Naive B cell (primary cell): ENCODE results near the gene RYK. TPM values are rescaled to one million over a fixed set of nuclear protein-coding genes. Genes with fewer than 3 reads are reported as not detected.
A peak's percentile ranks its signal among the peaks of the same experiment; 100 is the strongest.
"Not testable (repeated sequence)": the region's sequence is repeated elsewhere in the genome, so short reads cannot be mapped to it uniquely, and the experiment has no call there.

Experiments
- ATAC-seq, 2 donors: fragments of 150-1000 bp; cut with Tn5 transposase; 2 replicates each; pipeline ENCODE4 v1.10.0; 2021; ENCODE audit warnings: low read depth in 2 of 2, mild to moderate bottlenecking in 2 of 2, moderate library complexity in 2 of 2
- DNase-seq: peaks from one replicate; pipeline ENCODE4 v3.0.0; 2022
- H3K27ac Mint-ChIP-seq, 6 donors: one replicate each; pipeline ENCODE4 v1.8.0; 2020 to 2022; ENCODE audit warnings: mild to moderate bottlenecking in 6 of 6, mixed read lengths in 6 of 6, moderate library complexity in 5 of 6, inconsistent platforms in 2 of 6
- H3K27me3 Mint-ChIP-seq, 3 donors: one replicate each; pipeline ENCODE4 v1.8.0; 2021 to 2022; ENCODE audit warnings: mixed read lengths in 3 of 3, mild to moderate bottlenecking in 1 of 3
- H3K36me3 Mint-ChIP-seq, 2 donors: one replicate each; pipeline ENCODE4 v1.8.0; 2020 to 2022; ENCODE audit warnings: mixed read lengths in 2 of 2, inconsistent platforms in 1 of 2, mild to moderate bottlenecking in 1 of 2
- H3K4me1 Mint-ChIP-seq, 3 donors: one replicate each; pipeline ENCODE4 v1.8.0; 2020 to 2022; ENCODE audit warnings: mixed read lengths in 3 of 3, inconsistent platforms in 1 of 3, mild to moderate bottlenecking in 1 of 3, moderate library complexity in 1 of 3
- H3K4me3 Mint-ChIP-seq, 8 donors: one replicate each; pipeline ENCODE4 v1.8.0; 2020 to 2022; ENCODE audit warnings: mild to moderate bottlenecking in 8 of 8, mixed read lengths in 8 of 8, moderate library complexity in 8 of 8, inconsistent platforms in 2 of 8
- H3K9me3 Mint-ChIP-seq, 7 donors: one replicate each; pipeline ENCODE4 v1.8.0; 2020 to 2022; ENCODE audit warnings: mixed read lengths in 7 of 7, mild to moderate bottlenecking in 5 of 7, inconsistent platforms in 2 of 7, moderate library complexity in 1 of 7
- polyA plus RNA-seq, 6 donors: library from polyadenylated mRNA; unstranded; fragments of 300-500 nt; fragmentation: Illumina TruSeq; gene quantifications; one replicate each; pipeline ENCODE4 v1.2.3, GENCODE V29; 2021; ENCODE audit warnings: low read depth in 6 of 6

The RYK gene
- polyA plus RNA-seq, 6 donors from 2014 or later = 3.7 to 14.2 (median 8.1) TPM

DNA sequence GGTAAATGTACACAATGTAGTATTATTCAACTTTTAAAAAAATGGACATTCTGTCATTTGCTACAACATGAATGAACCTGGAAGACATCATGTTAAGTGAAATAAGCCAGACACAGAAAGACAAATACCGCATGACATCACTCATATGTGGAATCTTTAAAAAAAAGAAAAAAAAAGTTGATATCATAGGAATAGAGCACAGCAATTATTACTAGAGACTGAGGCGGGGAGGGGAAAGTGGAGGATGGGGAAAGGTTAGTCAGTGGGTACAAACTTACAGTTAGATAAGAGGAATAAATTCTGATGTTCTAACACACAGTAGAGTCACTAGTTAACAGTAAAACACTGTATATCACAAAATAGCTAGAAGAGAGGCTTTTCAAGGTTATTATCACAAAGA is 22.2 kb downstream of the RYK start:
- H3K36me3 Mint-ChIP-seq = no peaks in the 10 kb centered on the region
- ATAC-seq = no peak

GRCh38 chr3:134228035-134228434 is 22.6 kb downstream of the RYK start:
- H3K36me3 Mint-ChIP-seq = no peaks in the 10 kb centered on the region
- DNase-seq = no peak
- H3K27ac Mint-ChIP-seq = peak overlapping the region in 2 of 6 donors; percentile 4 to 28
- H3K9me3 Mint-ChIP-seq = no peaks in the 10 kb centered on the region
- peaks cover 33 to 70% (median 59%) of the 10 kb centered on the region in 3 donors for H3K4me1 Mint-ChIP-seq
- no peak for ATAC-seq
- H3K27me3 Mint-ChIP-seq = no peaks in the 10 kb centered on the region
- peak overlapping the region in 1 of 8 donors; percentile 9 for H3K4me3 Mint-ChIP-seq

More for the DNA sequence above, 22.2 kb downstream of the RYK start:
- Mint-ChIP-seq H3K4me3 (no peak overlapping the region), H3K9me3 (no peaks in the 10 kb centered on the region), H3K4me1 (peaks cover 33 to 69% (median 58%) of the 10 kb centered on the region in 3 donors), H3K27ac (peak overlapping the region in 1 of 6 donors; percentile 4), H3K27me3 (no peaks in the 10 kb centered on the region)
- DNase-seq = no peak

DNA sequence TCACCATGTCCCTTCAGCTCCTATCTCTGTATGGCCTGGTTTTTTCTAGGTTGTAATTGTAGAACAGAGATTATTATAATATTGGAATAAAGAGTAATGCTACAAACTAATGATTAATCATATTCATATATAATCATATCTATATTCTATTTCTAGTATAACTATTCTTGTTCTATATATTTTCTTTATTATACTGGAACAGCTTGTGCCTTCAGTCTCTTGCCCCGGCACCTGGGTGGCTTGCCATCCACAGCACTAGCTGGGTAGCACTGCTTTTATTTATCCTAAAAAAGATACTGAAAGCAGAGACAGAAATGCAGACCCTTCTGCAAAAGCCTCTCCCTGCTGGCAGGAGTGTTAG is 25.9 kb downstream of the RYK start:
- not testable (repeated sequence) for DNase-seq, H3K27me3 Mint-ChIP-seq, H3K9me3 Mint-ChIP-seq, H3K27ac Mint-ChIP-seq, ATAC-seq, H3K4me3 Mint-ChIP-seq, H3K36me3 Mint-ChIP-seq
- peaks cover 21 to 42% (median 42%) of the 10 kb centered on the region in 3 donors for H3K4me1 Mint-ChIP-seq

- no peak for DNase-seq
- H3K4me3 Mint-ChIP-seq = no peak overlapping the region
- ATAC-seq = no peak
- H3K36me3 Mint-ChIP-seq = no peaks in the 10 kb centered on the region
- no peak overlapping the region for H3K27ac Mint-ChIP-seq
- H3K9me3 Mint-ChIP-seq = no peaks in the 10 kb centered on the region
- H3K4me1 Mint-ChIP-seq = peaks cover 7 to 29% (median 25%) of the 10 kb centered on the region in 3 donors
- H3K27me3 Mint-ChIP-seq = no peaks in the 10 kb centered on the region
Observed at GRCh38 chr3:134222835-134223234, 27.8 kb downstream of the RYK start.

DNA sequence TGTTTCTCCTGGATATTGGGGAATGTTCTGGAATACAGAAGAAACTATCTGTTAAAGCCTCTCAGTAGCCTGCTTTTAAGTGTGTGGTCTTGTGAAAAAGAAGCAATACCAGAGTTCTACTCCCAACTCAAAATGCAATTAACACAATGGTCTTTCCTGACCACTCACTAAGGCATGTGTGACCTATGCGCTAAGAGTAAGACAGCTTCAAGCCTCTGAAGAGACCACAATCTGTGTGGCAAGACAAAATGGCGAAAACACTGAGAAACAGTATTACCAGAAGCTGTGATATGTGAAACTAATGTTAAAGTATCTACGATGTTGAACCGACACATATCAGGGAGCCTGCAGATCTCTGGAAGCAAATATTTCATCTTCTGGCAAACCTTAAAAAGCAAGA is 33.8 kb downstream of the RYK start:
- Mint-ChIP-seq H3K4me1 (peaks cover 18 to 25% (median 20%) of the 10 kb centered on the region in 3 donors), H3K36me3 (no peaks in the 10 kb centered on the region), H3K27ac (no peak overlapping the region), H3K27me3 (no peaks in the 10 kb centered on the region), H3K9me3 (no peaks in the 10 kb centered on the region), H3K4me3 (no peak overlapping the region)
- DNase-seq (no peak), ATAC-seq (no peak)

GRCh38 chr3:134216191-134216764 is 34.4 kb downstream of the RYK start:
- Mint-ChIP-seq H3K27me3 (no peaks in the 10 kb centered on the region), H3K4me3 (no peak overlapping the region), H3K4me1 (peaks cover 20 to 26% (median 22%) of the 10 kb centered on the region in 3 donors), H3K27ac (no peak overlapping the region), H3K9me3 (no peaks in the 10 kb centered on the region), H3K36me3 (peaks cover 0 to under 1% of the 10 kb centered on the region in 2 donors)
- ATAC-seq = no peak
- DNase-seq = no peak

- DNase-seq = no peak
- Mint-ChIP-seq H3K36me3 (peaks cover 10% of the 10 kb centered on the region in 2 donors), H3K4me1 (peaks cover 25 to 29% (median 26%) of the 10 kb centered on the region in 3 donors), H3K9me3 (no peaks in the 10 kb centered on the region), H3K27me3 (no peaks in the 10 kb centered on the region), H3K4me3 (no peak overlapping the region), H3K27ac (peak overlapping the region in 3 of 6 donors; percentile 1 to 67 (median 7))
- ATAC-seq = no peak
Observed at GRCh38 chr3:134214239-134214638, 36.4 kb downstream of the RYK start.

DNA sequence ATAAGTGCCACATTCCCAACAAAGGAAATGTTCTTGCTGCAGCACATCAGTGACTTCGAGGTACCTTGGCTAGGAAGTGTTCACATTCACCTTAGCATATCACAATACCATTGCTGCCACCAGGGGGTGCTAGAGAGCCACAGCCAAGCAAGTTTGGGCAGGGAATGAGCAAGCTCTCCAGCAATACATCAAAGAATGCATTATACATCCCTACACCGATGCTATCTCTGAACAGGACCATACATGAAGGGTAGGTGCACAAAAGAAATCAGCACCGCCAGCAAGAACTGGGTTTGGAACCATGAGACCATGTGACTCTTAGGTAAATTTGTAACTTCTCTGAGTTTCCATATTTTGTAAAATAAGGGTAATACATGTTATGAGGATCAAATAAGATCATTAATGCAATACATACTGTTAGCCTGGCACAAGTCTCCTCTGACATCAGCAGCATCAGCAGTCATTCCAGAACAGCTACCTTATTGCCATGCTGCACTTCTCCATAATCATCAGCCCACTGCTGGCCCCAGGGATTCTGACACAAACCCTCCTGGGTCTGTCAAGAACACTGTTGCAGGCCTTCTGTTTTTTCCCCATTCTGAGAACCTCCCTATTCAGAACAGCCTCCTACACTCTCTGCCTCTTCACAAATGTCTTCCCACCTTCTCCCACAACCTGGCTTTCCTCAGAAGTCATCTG is 37.5 kb downstream of the RYK start:
- H3K9me3 Mint-ChIP-seq = no peaks in the 10 kb centered on the region
- H3K4me1 Mint-ChIP-seq = peaks cover 25 to 29% (median 26%) of the 10 kb centered on the region in 3 donors
- no peak overlapping the region for H3K4me3 Mint-ChIP-seq
- ATAC-seq (peak; percentile 83 to 90), DNase-seq (peak; percentile 72)
- peak overlapping the region in 2 of 6 donors; percentile 3 to 48 for H3K27ac Mint-ChIP-seq
- peaks cover 10% of the 10 kb centered on the region in 2 donors for H3K36me3 Mint-ChIP-seq
- no peaks in the 10 kb centered on the region for H3K27me3 Mint-ChIP-seq

- ATAC-seq = peak; percentile 45 to 55
- H3K27me3 Mint-ChIP-seq = no peaks in the 10 kb centered on the region
- no peak overlapping the region for H3K4me3 Mint-ChIP-seq
- peak; percentile 8 for DNase-seq
- H3K36me3 Mint-ChIP-seq = peaks cover 10% of the 10 kb centered on the region in 2 donors
- H3K27ac Mint-ChIP-seq = no peak overlapping the region
- peaks cover 25 to 29% (median 26%) of the 10 kb centered on the region in 3 donors for H3K4me1 Mint-ChIP-seq
- H3K9me3 Mint-ChIP-seq = no peaks in the 10 kb centered on the region
Observed at GRCh38 chr3:134211797-134212196, 38.9 kb downstream of the RYK start.

DNA sequence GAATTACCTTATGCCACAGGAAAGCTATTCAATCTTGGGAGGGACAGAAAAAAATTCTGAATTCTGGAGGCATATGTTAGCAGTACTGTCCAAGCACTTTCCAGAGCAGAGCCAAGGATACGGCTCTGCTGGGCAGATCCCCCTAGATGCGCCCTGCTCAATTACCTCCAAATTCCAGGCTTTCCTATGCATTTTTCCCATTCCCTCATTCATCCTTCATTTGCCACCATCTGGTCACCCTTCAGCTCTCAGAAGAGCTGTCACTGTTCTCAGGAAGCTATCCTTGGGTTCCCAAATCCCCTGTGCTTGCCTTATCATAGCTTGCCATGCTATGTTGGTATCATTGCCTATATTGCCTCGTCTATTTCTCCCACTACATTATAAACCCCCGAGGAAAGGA is 45.2 kb downstream of the RYK start:
- Mint-ChIP-seq H3K4me1 (peaks cover 0 to under 1% (median 0%) of the 10 kb centered on the region in 3 donors), H3K4me3 (no peak overlapping the region), H3K9me3 (peaks cover 0 to 2% (median 0%) of the 10 kb centered on the region in 7 donors), H3K36me3 (peaks cover 34 to 41% of the 10 kb centered on the region in 2 donors), H3K27me3 (no peaks in the 10 kb centered on the region), H3K27ac (peak overlapping the region in 1 of 6 donors; percentile 2)
- no peak for ATAC-seq
- no peak for DNase-seq

DNA sequence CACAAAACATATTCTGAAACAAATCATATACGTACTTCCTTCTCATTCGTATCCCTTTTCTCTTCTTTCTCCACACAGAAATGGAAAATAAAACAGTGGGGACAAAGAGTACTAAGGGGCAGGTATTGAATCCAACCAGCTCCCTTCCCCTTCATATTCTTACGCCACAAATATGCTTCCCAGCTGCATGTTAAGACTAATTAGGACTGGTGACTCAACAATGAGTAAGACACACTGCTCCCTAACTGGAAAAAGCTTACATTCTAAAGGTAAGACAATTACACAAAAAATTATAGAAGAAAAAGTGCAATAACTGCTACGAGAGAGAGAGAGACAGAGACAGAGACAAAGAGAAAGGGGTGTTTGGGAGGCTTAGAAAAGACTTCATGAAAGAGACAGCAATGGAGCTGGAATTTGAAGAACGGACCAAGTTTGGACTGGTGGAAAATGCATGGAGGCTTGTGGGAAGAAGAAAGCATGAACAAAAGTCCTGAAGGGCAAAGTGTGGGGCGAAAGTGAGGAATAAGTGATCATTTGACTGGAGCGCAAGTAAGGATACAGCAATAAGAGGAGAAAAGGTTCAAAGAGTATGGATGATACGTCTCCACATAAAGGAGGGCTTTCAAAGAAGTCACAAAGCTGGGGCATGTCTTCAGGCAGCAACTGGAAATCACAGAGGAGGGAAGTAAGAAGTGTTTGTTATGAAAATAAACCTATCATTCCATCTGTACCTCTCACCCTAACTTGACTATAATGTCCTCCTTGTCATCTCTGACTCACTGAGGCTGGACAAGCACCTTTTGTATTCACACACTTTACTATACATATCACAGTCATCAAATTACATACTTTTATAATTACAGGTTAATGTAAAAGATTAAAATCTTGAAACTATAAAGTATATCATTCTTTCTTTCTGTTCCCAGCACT is 49.2 kb downstream of the RYK start:
- no peak for DNase-seq
- no peak overlapping the region for H3K27ac Mint-ChIP-seq
- H3K36me3 Mint-ChIP-seq = peaks cover 36 to 45% of the 10 kb centered on the region in 2 donors

GRCh38 chr3:134199880-134200279 is 50.8 kb downstream of the RYK start:
- DNase-seq, ATAC-seq, H3K27me3 Mint-ChIP-seq, H3K4me3 Mint-ChIP-seq, H3K9me3 Mint-ChIP-seq, H3K4me1 Mint-ChIP-seq: not testable (repeated sequence)
- peaks cover 27 to 36% of the 10 kb centered on the region in 2 donors for H3K36me3 Mint-ChIP-seq
- peak overlapping the region in 1 of 6 donors; percentile 33 for H3K27ac Mint-ChIP-seq

More for the DNA sequence above, 49.2 kb downstream of the RYK start:
- Mint-ChIP-seq H3K9me3 (peaks cover 0 to 8% (median 4%) of the 10 kb centered on the region in 7 donors), H3K4me3 (no peak overlapping the region), H3K27me3 (no peaks in the 10 kb centered on the region), H3K4me1 (no peaks in the 10 kb centered on the region)
- no peak for ATAC-seq

DNA sequence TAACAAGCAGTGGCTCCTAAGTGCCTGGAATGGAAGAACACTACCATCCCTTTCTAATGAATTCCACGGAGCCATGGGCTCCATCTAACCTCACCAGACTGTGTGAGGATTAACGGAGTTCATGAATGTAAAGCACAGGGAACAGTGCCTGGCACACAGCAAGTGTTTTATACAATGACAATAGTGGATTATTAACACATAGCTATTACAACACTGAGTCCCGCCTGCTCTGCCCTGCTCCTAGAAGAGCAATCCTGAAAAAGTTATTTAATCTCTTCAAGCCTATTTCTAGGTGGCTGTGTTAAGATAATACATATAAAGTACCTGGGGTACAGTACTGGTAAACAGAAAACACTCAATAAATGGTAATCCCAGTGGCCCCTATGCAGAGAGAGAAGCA is 51.4 kb downstream of the RYK start:
- no peak for ATAC-seq
- Mint-ChIP-seq H3K36me3 (peaks cover 23 to 30% of the 10 kb centered on the region in 2 donors), H3K27ac (peak overlapping the region in 1 of 6 donors; percentile 32), H3K27me3 (no peaks in the 10 kb centered on the region), H3K4me3 (no peak overlapping the region), H3K4me1 (no peaks in the 10 kb centered on the region), H3K9me3 (peaks cover 0 to 8% (median 4%) of the 10 kb centered on the region in 7 donors)
- no peak for DNase-seq
